ENCODE data around the gene RYR3.
"Not testable (repeated sequence)": the region's sequence is repeated elsewhere in the genome, so short reads cannot be mapped to it uniquely, and the experiment has no call there.

RYR3 gene

GRCh38 chr15:33807665-33808064, 496.9 kb downstream of the RYR3 start:
- H3K9ac ChIP-seq: no peak overlapping the region
- no peaks in the 10 kb centered on the region for H3K4me1 ChIP-seq
- TF ChIP-seq Cebpa-rat (IDR thresholded peaks at IDR 0.05): no peak
- no peaks in the 10 kb centered on the region for H3K27me3 ChIP-seq
- peaks cover 0 to 12% (median 0%) of the 10 kb centered on the region in 11 experiments; a peak in 4 of 22 replicates for H3K9me3 ChIP-seq (replicated peaks in 1 of 11)
- no peak overlapping the region for H3K4me3 ChIP-seq
- H3K36me3 ChIP-seq: no peaks in the 10 kb centered on the region
- H4K20me1 ChIP-seq: no peaks in the 10 kb centered on the region
- no peak overlapping the region for H3K4me2 ChIP-seq
- no peak overlapping the region for H3K27ac ChIP-seq

- no peak for TF ChIP-seq Cebpa-rat (IDR thresholded peaks at IDR 0.05)
- Histone ChIP-seq H3K36me3 (no peaks in the 10 kb centered on the region), H3K4me2 (no peak overlapping the region)
Observed at GRCh38 chr15:33808720-33809457, 498.1 kb downstream of the RYR3 start.

GRCh38 chr15:33810073-33810595, 499.4 kb downstream of the RYR3 start:
- TF ChIP-seq Cebpa-rat (IDR thresholded peaks at IDR 0.05): no peak
- H3K4me1 ChIP-seq: no peaks in the 10 kb centered on the region
- H3K27me3 ChIP-seq: no peaks in the 10 kb centered on the region
- H3K36me3 ChIP-seq: no peaks in the 10 kb centered on the region
- H3K4me2 ChIP-seq: no peak overlapping the region
- H3K9ac ChIP-seq: no peak overlapping the region
- no peak overlapping the region for H3K4me3 ChIP-seq
- H3K27ac ChIP-seq: no peak overlapping the region
- H4K20me1 ChIP-seq: no peaks in the 10 kb centered on the region
- peaks cover 0 to 12% (median 0%) of the 10 kb centered on the region in 11 experiments; a peak in 4 of 22 replicates for H3K9me3 ChIP-seq (replicated peaks in 1 of 11)

More at GRCh38 chr15:33808720-33809457, 498.1 kb downstream of the RYR3 start:
- H3K9me3 ChIP-seq (replicated peaks in 1 of 11): peaks cover 0 to 12% (median 0%) of the 10 kb centered on the region in 11 experiments; a peak in 4 of 22 replicates
- H3K27me3 ChIP-seq: no peaks in the 10 kb centered on the region
- no peaks in the 10 kb centered on the region for H3K4me1 ChIP-seq
- no peak overlapping the region for H3K9ac ChIP-seq
- H3K4me3 ChIP-seq: no peak overlapping the region
- no peak overlapping the region for H3K27ac ChIP-seq
- no peaks in the 10 kb centered on the region for H4K20me1 ChIP-seq

- Histone ChIP-seq H4K20me1 (no peaks in the 10 kb centered on the region), H3K4me3 (no peak overlapping the region), H3K4me2 (no peak overlapping the region), H3K27ac (no peak overlapping the region), H3K27me3 (no peaks in the 10 kb centered on the region), H3K4me1 (no peaks in the 10 kb centered on the region), H3K36me3 (no peaks in the 10 kb centered on the region), H3K9ac (no peak overlapping the region), H3K9me3 (replicated peaks in 1 of 11) (peaks cover 0 to 12% (median 0%) of the 10 kb centered on the region in 11 experiments; a peak in 4 of 22 replicates)
- TF ChIP-seq Cebpa-rat (IDR thresholded peaks at IDR 0.05): no peak
Observed at GRCh38 chr15:33810806-33811205, 500.0 kb downstream of the RYR3 start.

DNA sequence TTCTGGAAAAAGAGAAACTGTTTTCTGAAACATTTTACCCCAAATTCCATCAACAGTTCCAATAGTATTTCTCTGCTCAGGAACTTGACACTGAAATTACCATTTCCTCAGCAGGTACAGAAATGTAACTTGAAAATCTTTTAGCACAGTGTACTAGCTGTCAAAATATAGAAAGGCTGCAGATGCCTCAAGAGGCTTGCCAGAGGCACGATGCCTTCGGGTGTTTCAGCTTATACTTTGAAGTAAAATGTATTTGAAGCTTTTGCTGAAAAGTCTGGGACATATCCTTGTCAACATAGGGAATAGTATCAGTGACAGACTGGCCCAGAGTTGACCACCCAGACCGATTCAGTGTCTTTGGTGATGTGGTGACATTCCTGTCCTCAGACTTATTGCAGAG, 503.1 kb downstream of the RYR3 start:
- H3K27ac ChIP-seq: no peak overlapping the region
- H3K9me3 ChIP-seq (replicated peaks in 1 of 11): peaks cover 0 to 12% (median 0%) of the 10 kb centered on the region in 11 experiments; a peak in 4 of 22 replicates
- TF ChIP-seq Cebpa-rat (IDR thresholded peaks at IDR 0.05): no peak
- H3K4me3 ChIP-seq: no peak overlapping the region
- H3K9ac ChIP-seq: no peak overlapping the region
- no peak overlapping the region for H3K4me2 ChIP-seq
- H4K20me1 ChIP-seq: no peaks in the 10 kb centered on the region
- H3K36me3 ChIP-seq: no peaks in the 10 kb centered on the region
- H3K4me1 ChIP-seq: no peaks in the 10 kb centered on the region
- no peaks in the 10 kb centered on the region for H3K27me3 ChIP-seq

- H3K27ac ChIP-seq; H3K4me3 ChIP-seq; H3K4me1 ChIP-seq; H3K9me3 ChIP-seq (replicated peaks in 1 of 11); H3K4me2 ChIP-seq; H3K36me3 ChIP-seq; H3K27me3 ChIP-seq; H3K9ac ChIP-seq; H4K20me1 ChIP-seq: not testable (repeated sequence)
Observed at GRCh38 chr15:33819499-33819898, 508.7 kb downstream of the RYR3 start.

DNA sequence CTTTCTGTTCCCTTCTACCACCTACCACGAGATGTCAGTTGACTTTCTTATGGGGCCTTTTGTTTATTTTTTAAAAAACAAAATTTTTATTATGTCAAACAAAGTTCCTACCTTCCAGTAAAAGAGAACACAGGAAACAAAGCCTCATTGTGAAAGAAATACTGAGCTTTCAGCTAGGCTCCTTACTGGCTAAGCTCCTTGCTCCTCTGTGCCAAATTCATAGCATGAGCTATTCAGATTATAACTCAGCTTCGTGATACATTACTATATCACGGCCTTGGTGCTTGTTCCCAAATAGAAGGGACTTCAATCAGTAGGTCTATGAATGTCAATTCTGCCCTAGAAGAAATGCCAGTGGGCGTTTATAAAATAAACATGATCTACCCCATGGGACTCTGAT, 511.7 kb downstream of the RYR3 start:
- H3K9ac ChIP-seq: no peak overlapping the region
- H3K4me3 ChIP-seq: no peak overlapping the region
- TF ChIP-seq Cebpa-rat (IDR thresholded peaks at IDR 0.05): no peak
- H3K27ac ChIP-seq: no peak overlapping the region
- H3K4me1 ChIP-seq: no peaks in the 10 kb centered on the region
- H3K9me3 ChIP-seq (replicated peaks in 1 of 11): no peaks in the 10 kb centered on the region
- H4K20me1 ChIP-seq: no peaks in the 10 kb centered on the region
- H3K36me3 ChIP-seq: no peaks in the 10 kb centered on the region
- H3K4me2 ChIP-seq: no peak overlapping the region
- no peaks in the 10 kb centered on the region for H3K27me3 ChIP-seq

- Histone ChIP-seq H3K9ac (no peak overlapping the region), H3K4me1 (no peaks in the 10 kb centered on the region), H3K4me2 (no peak overlapping the region), H3K36me3 (no peaks in the 10 kb centered on the region), H3K9me3 (replicated peaks in 1 of 11) (no peaks in the 10 kb centered on the region; a peak in 1 of 22 replicates), H4K20me1 (no peaks in the 10 kb centered on the region), H3K27ac (no peak overlapping the region), H3K4me3 (no peak overlapping the region), H3K27me3 (no peaks in the 10 kb centered on the region)
- no peak for TF ChIP-seq Cebpa-rat (IDR thresholded peaks at IDR 0.05)
Observed at GRCh38 chr15:33823119-33823518, 512.4 kb downstream of the RYR3 start.

GRCh38 chr15:33825453-33825852, 514.7 kb downstream of the RYR3 start:
- no peak overlapping the region for H3K27ac ChIP-seq
- no peaks in the 10 kb centered on the region for H3K4me1 ChIP-seq
- no peak overlapping the region for H3K9ac ChIP-seq
- H4K20me1 ChIP-seq: no peaks in the 10 kb centered on the region
- no peaks in the 10 kb centered on the region for H3K27me3 ChIP-seq
- H3K4me3 ChIP-seq: no peak overlapping the region
- H3K9me3 ChIP-seq (replicated peaks in 1 of 11): peaks cover 0 to 9% (median 0%) of the 10 kb centered on the region in 11 experiments; a peak in 4 of 22 replicates
- no peaks in the 10 kb centered on the region for H3K36me3 ChIP-seq
- H3K4me2 ChIP-seq: no peak overlapping the region
- no peak for TF ChIP-seq Cebpa-rat (IDR thresholded peaks at IDR 0.05)

- Histone ChIP-seq H3K4me3 (no peak overlapping the region), H3K27ac (no peak overlapping the region), H3K9me3 (replicated peaks in 1 of 11) (peaks cover 0 to 9% (median 0%) of the 10 kb centered on the region in 11 experiments; a peak in 4 of 22 replicates), H3K36me3 (no peaks in the 10 kb centered on the region), H3K4me1 (no peaks in the 10 kb centered on the region), H4K20me1 (no peaks in the 10 kb centered on the region), H3K4me2 (no peak overlapping the region), H3K9ac (no peak overlapping the region), H3K27me3 (no peaks in the 10 kb centered on the region)
- TF ChIP-seq Cebpa-rat (IDR thresholded peaks at IDR 0.05): no peak
Observed at GRCh38 chr15:33826201-33826600, 515.4 kb downstream of the RYR3 start.
